22Rv1 (cell line): ENCODE data around the gene MAPK6.

Experiments used
- H3K27ac ChIP-seq: fragments of 450-650 bp; 2 replicates; pipeline ENCODE4 v1.5.1; 2017
- ZFX ChIP-seq: fragments of 450-650 bp; IDR thresholded peaks from 2 replicates; pipeline ENCODE4 v1.6.1; 2017; ENCODE audit warnings: antibody characterized with exemption, borderline replicate concordance
- TF ChIP-seq, protein P1 (sequence below): fragments of 450-650 bp; IDR thresholded peaks from 2 replicates; pipeline ENCODE4 v1.5.1; 2017; ENCODE audit warnings: mild to moderate bottlenecking

The MAPK6 gene

DNA sequence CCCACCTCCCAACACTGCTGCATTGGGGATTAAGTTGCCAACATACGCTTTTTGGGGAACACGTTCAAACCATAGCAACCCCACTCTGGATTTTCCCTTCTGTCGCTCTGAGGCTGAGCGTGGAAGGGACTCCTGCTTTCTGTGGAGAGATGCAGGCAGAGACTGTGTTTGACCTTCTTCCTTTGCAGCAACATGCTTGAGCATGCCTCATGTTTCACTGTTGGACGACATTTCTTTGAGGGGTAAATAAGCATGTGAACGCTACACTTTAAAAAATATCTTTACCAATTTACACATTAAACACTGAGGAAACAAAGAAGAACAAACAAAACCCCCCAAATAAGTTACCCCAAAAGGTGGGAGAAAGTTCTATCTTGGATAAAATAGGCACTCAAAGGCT lies 14.2 kb upstream of the MAPK6 start:
- H3K27ac ChIP-seq: no peak overlapping the region
- TF ChIP-seq, protein P1, sequence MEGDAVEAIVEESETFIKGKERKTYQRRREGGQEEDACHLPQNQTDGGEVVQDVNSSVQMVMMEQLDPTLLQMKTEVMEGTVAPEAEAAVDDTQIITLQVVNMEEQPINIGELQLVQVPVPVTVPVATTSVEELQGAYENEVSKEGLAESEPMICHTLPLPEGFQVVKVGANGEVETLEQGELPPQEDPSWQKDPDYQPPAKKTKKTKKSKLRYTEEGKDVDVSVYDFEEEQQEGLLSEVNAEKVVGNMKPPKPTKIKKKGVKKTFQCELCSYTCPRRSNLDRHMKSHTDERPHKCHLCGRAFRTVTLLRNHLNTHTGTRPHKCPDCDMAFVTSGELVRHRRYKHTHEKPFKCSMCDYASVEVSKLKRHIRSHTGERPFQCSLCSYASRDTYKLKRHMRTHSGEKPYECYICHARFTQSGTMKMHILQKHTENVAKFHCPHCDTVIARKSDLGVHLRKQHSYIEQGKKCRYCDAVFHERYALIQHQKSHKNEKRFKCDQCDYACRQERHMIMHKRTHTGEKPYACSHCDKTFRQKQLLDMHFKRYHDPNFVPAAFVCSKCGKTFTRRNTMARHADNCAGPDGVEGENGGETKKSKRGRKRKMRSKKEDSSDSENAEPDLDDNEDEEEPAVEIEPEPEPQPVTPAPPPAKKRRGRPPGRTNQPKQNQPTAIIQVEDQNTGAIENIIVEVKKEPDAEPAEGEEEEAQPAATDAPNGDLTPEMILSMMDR: no peak
- no peak for TF ChIP-seq ZFX

DNA sequence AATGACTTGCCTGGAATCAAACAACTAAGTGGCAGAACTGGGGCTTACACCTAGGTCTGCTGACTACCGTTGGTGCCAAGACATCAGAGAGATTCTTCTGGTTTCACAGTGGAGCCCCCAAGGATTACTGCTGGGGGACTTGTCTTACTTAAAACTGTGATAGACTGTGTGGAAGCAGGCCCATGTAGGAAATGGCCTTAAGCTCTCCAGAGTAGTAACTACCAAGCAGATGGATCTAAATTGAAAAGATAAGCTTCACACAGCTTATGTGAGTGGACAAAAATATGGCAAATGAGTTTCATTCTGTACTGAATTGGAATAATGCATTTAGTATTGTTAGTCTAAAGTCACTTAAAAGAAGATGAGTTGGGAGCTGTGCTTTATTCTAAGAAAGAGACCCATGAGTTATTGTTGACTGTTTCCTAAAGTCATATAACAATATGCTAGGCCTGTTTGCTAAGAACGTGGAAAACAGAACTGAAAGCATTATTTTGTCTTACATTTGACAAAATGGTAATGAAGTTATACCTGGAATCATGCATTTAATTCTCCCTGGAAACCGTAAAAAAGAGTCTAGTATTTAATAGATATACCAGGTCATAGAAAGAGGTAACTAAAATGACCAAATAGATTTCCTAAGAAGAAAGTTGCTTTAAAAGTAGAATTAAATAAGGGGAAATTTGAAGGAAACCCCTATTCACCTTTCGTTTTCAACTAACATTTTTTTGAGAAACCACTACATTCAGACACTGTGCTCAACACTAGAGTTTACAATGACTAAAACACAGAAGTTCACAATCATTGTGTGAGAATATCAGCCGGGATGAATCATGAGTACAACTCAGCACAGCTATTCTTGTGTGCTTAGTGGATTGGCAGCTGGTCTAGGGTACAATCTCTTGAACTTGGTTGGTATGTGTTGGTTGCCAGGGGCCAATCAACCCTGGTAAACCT lies 13.0 kb upstream of the MAPK6 start:
- TF ChIP-seq, protein P1: no peak
- TF ChIP-seq ZFX: no peak
- H3K27ac ChIP-seq: no peak overlapping the region

DNA sequence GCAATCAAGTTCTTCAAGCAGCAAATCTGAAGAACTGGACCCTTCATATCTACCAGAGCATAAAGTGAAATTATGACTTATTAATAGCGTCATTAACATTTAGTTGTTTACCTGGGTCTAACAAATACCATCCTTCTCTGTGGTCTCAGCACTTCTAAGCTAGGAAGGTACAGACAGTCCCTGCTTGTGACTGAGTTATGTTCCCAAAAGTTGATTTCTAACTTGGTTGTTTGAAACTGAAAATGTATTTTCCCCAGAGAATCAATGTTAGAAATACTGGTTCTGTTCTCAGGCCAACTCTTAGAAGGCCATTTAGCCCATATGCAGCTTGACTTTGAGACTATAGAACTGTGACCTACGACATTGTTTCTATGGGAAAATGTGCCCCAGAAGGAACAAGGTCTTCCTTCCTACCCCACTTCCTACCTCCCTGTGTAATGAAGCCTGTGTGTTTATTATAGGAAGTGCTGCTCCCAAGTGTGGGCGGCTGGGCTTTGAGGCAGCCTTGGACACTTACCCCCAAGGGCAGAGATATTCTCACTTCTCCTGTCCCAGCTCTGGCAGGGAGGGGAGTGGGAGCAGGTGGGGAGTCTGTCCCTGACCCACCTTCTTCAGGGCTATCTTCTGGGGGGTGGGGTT lies 12.2 kb upstream of the MAPK6 start:
- H3K27ac ChIP-seq: no peak overlapping the region
- TF ChIP-seq ZFX: no peak
- TF ChIP-seq, protein P1: no peak

DNA sequence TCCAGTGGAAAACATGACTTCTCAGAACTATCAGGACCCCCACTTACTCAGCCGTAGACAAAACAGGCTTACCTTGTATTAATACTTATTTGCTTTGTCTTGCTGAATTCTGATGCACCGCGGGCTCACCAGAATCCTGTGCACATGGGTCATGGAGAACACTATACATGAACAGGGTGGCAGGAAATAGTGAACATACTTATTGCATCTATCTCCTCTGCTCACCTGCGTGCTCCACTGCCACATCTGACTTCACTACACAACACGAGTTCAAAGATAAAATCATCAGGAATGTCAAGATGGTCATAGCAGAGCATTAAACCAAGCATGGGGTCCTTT lies 10.7 kb upstream of the MAPK6 start:
- TF ChIP-seq ZFX: no peak
- TF ChIP-seq, protein P1: no peak
- peak overlapping the region; percentile 36 for H3K27ac ChIP-seq

DNA sequence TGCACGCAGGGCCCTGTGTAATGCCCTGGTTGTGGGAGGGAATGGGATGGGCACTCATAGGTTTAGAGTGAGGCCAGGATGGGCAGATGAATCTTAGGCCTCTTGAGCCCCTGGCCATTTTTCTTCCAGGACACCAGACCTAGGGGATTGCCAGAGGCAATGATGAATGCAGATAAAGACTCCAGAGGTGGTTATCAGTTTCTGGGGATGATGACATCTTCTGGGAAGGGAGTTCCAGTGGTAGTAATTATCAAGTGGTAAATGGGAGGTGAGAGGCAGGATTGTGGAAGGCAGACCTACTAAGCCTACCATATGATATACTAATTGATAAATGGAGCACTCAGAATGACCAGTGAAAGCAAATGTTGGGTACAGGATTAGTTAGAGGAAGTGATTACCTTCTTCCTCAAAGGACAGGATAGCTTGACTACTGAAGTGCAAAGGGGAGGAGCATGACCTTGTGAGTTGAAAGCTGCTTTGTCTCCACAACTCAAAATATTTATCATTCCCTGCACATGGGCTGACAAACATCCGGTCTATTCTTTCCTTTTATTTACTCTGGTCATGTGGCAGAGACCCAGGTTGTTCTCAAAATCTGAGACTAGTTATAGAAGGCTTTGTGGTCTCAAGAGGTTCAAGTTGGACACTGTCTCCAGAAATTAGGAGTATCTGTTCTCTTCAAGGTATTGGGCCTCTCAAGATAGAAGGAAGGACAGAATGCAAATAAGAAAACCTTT lies 10.2 kb upstream of the MAPK6 start:
- peak overlapping the region; percentile 36 for H3K27ac ChIP-seq
- TF ChIP-seq ZFX: no peak
- TF ChIP-seq, protein P1: no peak

DNA sequence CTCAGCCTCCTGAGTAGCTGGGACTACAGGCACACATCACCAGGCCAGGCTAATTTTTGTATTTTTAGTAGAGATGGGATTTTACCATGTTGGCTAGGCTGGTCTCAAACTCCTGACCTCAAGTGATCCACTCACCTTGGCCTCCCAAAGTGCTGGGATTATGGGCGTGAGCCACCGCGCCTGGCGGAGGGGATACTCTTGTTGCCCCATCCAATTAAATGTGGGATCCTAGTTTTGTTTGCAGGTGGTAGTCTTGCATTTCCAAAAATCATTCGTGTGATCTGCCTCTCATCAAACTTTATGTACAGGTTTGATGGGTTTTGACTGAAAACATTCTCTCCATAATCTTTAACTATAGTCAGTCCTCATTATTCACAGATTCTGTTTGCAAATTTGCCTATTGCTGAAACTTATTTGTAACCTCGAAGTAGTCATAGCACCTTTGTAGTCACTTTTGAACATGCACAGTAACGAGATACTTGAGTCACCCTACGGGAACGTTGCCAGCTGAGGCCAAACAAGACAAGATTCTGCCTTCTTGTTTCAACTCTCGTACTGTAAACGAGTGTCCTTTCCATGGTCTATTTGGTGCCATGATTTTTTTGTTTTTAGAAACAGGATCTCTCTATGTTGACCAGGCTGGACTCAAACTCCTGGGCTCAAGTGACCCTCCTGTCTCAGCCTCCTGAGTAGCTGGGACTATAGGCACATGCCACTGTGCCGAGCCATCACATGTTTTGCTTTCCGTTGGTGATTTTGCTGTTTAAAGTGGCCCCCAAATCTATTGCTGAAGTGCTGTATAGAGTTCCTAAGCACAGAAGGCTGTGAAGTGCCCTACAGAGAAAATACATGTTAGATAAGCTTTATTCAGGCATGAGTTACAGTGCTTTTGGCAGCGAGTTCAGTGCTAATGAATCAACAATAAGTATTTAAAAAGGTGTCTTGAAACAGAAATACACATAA lies 8.1 kb upstream of the MAPK6 start:
- peak overlapping the region; percentile 75 for H3K27ac ChIP-seq
- no peak for TF ChIP-seq ZFX
- TF ChIP-seq, protein P1: no peak
